K562 (cell line): ENCODE measurements around the gene C2CD2L. TPM values are rescaled to one million over a fixed set of nuclear protein-coding genes. Genes with fewer than 3 reads are reported as not detected.

Source experiments
- ATAC-seq: fragments of 200-7000 bp; cut with Tn5 transposase; 3 replicates; pipeline ENCODE4 v1.9.1; 2020; ENCODE audit warnings: moderate library complexity
- BruUV-seq: library from RNA; stranded (reverse); fragments of 400-500 nt; replicated peaks from 2 replicates; lab custom pipeline; 2021; lab: Mats Ljungman, UMichigan
- CTCF ChIA-PET: fragments of 300-600 bp; formaldehyde crosslinking; extraction: SDS; loops from one replicate; lab custom pipeline; 2021; ENCODE audit warnings: low intra/inter-chr PET ratio; lab: Yijun Ruan, JAX
- POLR2A ChIA-PET: fragments of 300-600, 350-650 bp; sonication (Branson Sonifier 250); formaldehyde crosslinking; extraction: SDS; loops from one replicate; lab custom pipeline; 2021; ENCODE audit warnings: antibody characterized with exemption, inconsistent platforms; lab: Yijun Ruan, JAX
- DNase-seq, 4 experiments: peaks; one replicate each; pipeline versions ENCODE4 v3.0.0 to v3.0.0-alpha.2; 2011 to 2018; ENCODE audit warnings: low spot score in 3 of 4, mixed read lengths in 3 of 4; ENCODE audit errors: extremely low read depth in 1 of 4
- FAIRE-seq: peaks from 2 replicates; lab custom pipeline; 2011; peaks lifted over from hg19 to GRCh38; lab: Jason Lieb, UNC
- H2AFZ ChIP-seq: 2 replicates; pipeline ENCODE4 v1.6.0; 2011; ENCODE audit warnings: low read depth, low read length, control low read depth, inconsistent platforms
- H3K27ac ChIP-seq: fragments of 200-600 bp; 3 replicates; pipeline ENCODE4 v1.8.0; 2011; ENCODE audit warnings: low read depth, mild to moderate bottlenecking, control low read depth, inconsistent platforms, low read length, moderate library complexity, mixed read lengths; ENCODE audit errors: extremely low read depth
- H3K27me3 ChIP-seq, 2 experiments: fragments of 300-600 bp in 1 of 2; 2 replicates in 1 of 2; 3 replicates in 1 of 2; pipeline versions ENCODE4 v1.6.0 to v1.8.0; 2011; ENCODE audit warnings: inconsistent platforms in 2 of 2, low read length in 2 of 2, mild to moderate bottlenecking in 1 of 2, mixed read lengths in 1 of 2, moderate library complexity in 1 of 2; ENCODE audit not compliant: control insufficient read depth in 2 of 2, insufficient read depth in 2 of 2
- H3K36me3 ChIP-seq: fragments of 300-600 bp; 3 replicates; pipeline ENCODE4 v1.8.0; 2011; ENCODE audit warnings: mild to moderate bottlenecking, low read length, inconsistent platforms; ENCODE audit not compliant: control insufficient read depth, insufficient read depth
- H3K4me1 ChIP-seq, 2 experiments: fragments of 200-600 bp in 1 of 2; replicated peaks in 1 of 2; 2 replicates in 1 of 2; 3 replicates in 1 of 2; pipeline versions ENCODE4 v1.5.1 to v1.8.0; 2011; ENCODE audit warnings: inconsistent platforms in 2 of 2, low read length in 2 of 2, mild to moderate bottlenecking in 1 of 2, mixed read lengths in 1 of 2, moderate library complexity in 1 of 2; ENCODE audit not compliant: control insufficient read depth in 2 of 2, insufficient read depth in 2 of 2
- H3K4me2 ChIP-seq: 2 replicates; pipeline ENCODE4 v1.6.1; 2011; ENCODE audit warnings: low read length, control low read depth, inconsistent platforms, mixed read lengths; ENCODE audit not compliant: insufficient read depth
- H3K4me3 ChIP-seq: fragments of 200-600 bp; sonication (generic), shearing (Covaris generic); 2 replicates; pipeline ENCODE4 v1.5.1; 2016; ENCODE audit warnings: control low read depth, inconsistent platforms
- H3K79me2 ChIP-seq: fragments of 200-600 bp; 3 replicates; pipeline ENCODE4 v1.8.0; 2011; ENCODE audit warnings: low read length, inconsistent platforms; ENCODE audit not compliant: control insufficient read depth, insufficient read depth
- H3K9ac ChIP-seq, 2 experiments: 2 replicates each; pipeline versions ENCODE4 v1.6.0 to v1.6.1; 2011; ENCODE audit warnings: low read depth in 2 of 2, low read length in 2 of 2, control low read depth in 1 of 2, inconsistent platforms in 1 of 2, mild to moderate bottlenecking in 1 of 2, mixed read lengths in 1 of 2; ENCODE audit not compliant: insufficient read depth in 1 of 2
- H3K9me1 ChIP-seq: one replicate; pipeline ENCODE4 v1.6.0; 2011; ENCODE audit warnings: inconsistent platforms, mild to moderate bottlenecking, low read length, moderate library complexity; ENCODE audit not compliant: control insufficient read depth, insufficient read depth
- H3K9me3 ChIP-seq: replicated peaks from 2 replicates; pipeline ENCODE4 v1.5.1; 2011; ENCODE audit warnings: low read depth, low read length, inconsistent platforms; ENCODE audit not compliant: control insufficient read depth, insufficient read depth
- H4K20me1 ChIP-seq: replicated peaks from 2 replicates; pipeline ENCODE4 v1.6.1; 2011; ENCODE audit warnings: low read length, inconsistent platforms, mixed read lengths; ENCODE audit not compliant: control insufficient read depth, insufficient read depth
- CREB3L1 ChIP-seq: fragments of 450-650 bp; IDR thresholded peaks from 2 replicates; pipeline ENCODE4 v1.6.1; 2014; ENCODE audit warnings: low read depth, mild to moderate bottlenecking, moderate library complexity, borderline replicate concordance
- FIP1L1 ChIP-seq: fragments of 200-400 bp; formaldehyde crosslinking; IDR thresholded peaks from 2 replicates; pipeline ENCODE4 v1.6.1; 2018; ENCODE audit warnings: mild to moderate bottlenecking, low read depth, low read length; ENCODE audit not compliant: poor library complexity, severe bottlenecking
- KLF16 ChIP-seq: IDR thresholded peaks from 2 replicates; pipeline ENCODE4 v1.6.1; 2016; ENCODE audit warnings: antibody characterized with exemption
- PHF21A ChIP-seq: fragments of 450-650 bp; IDR thresholded peaks from 2 replicates; pipeline ENCODE4 v1.6.1; 2017; ENCODE audit warnings: low read depth, borderline replicate concordance
- SP1 ChIP-seq: sonication (generic); formaldehyde crosslinking; IDR thresholded peaks from 2 replicates; pipeline ENCODE4 v1.8.1; 2022; ENCODE audit warnings: mild to moderate bottlenecking, missing genetic modification reagents
- TAF1 ChIP-seq: IDR thresholded peaks from 2 replicates; pipeline ENCODE4 v1.6.1; 2011; ENCODE audit warnings: mild to moderate bottlenecking, low read length, moderate library complexity; ENCODE audit not compliant: insufficient read depth, control insufficient read depth, severe bottlenecking; ENCODE audit errors: extremely low read depth
- TFAM ChIP-seq: fragments of 250-450 bp; sonication (Bioruptor Pico); conservative IDR thresholded peaks from 2 replicates; pipeline ENCODE4 v1.5.0; 2021; ENCODE audit warnings: mild to moderate bottlenecking, moderate library complexity
- WHSC1 ChIP-seq: IDR thresholded peaks from one replicate; pipeline ENCODE4 v1.6.1; 2012; ENCODE audit warnings: low read length, control low read depth, inconsistent platforms
- ZNF224 ChIP-seq: sonication (generic); formaldehyde crosslinking; IDR thresholded peaks from 2 replicates; pipeline ENCODE4 v1.8.0; 2022; ENCODE audit warnings: mild to moderate bottlenecking, missing genetic modification reagents
- WGBS: fragments of 100-300 bp; shearing (Covaris generic); methylation state at CpG from one replicate; pipeline ENCODE4 v1.1.6; 2016; ENCODE audit warnings: low coverage, mixed read lengths; ENCODE audit not compliant: insufficient coverage; ENCODE audit errors: missing lambda C conversion rate; 5-methylcytosine and 5-hydroxymethylcytosine counted together
- in situ Hi-C: fragments of 300-500 bp; cut with MboI; formaldehyde crosslinking; loops from 4 replicates; pipeline ENCODE4 v1.15.0; 2018; ENCODE audit warnings: inconsistent platforms, mixed read lengths
- intact Hi-C: fragments of 100-400 bp; cut with micrococcal nuclease; formaldehyde crosslinking; loops from 2 replicates; pipeline ENCODE4 v1.14.2; 2022
- polyA plus RNA-seq, 8 experiments: library from polyadenylated mRNA; depleted of rRNA in 4 of 8; stranded (reverse) in 5 of 8; unstranded in 3 of 8; fragments of >200 nt; fragmentation: Nextera tagmentation in 2 of 8; fragmentation: Illumina TruSeq in 1 of 8; extraction: Ambion mirVana in 2 of 8; extraction: Trizol in 1 of 8; gene quantifications; 2 replicates each; pipeline versions ENCODE4 v1.2.1 to v1.2.3, GENCODE V29; 2011 to 2014; ENCODE audit warnings: inconsistent platforms in 1 of 8, missing spikeins in 1 of 8
- total RNA-seq, 7 experiments: library from RNA; depleted of rRNA in 6 of 7; stranded (reverse); fragments of >200 nt in 6 of 7; fragmentation: Illumina TruSeq in 2 of 7; extraction: Trizol in 2 of 7; gene quantifications; 2 replicates each; pipeline versions ENCODE4 v1.2.1 to v1.2.3, GENCODE V29; 2011 to 2021; ENCODE audit warnings: low replicate concordance in 1 of 7

C2CD2L gene
- total and polyA plus RNA-seq, 9 of the 15 experiments (the other 6 are each of a cell fraction or from before 2014, with no cell fraction given): 0.66 to 41.2 (median 14.8) TPM

- intact Hi-C loops: no loop called here
- FAIRE-seq: no peak
- no CpG with 5 or more reads among the region's 3 CpGs for WGBS
- Histone ChIP-seq H3K27ac (no peak overlapping the region), H3K79me2 (peaks cover 43% of the 10 kb centered on the region), H2AFZ (no peak overlapping the region), H4K20me1 (no peaks in the 10 kb centered on the region), H3K36me3 (peaks cover 17% of the 10 kb centered on the region), H3K4me2 (no peak overlapping the region), H3K9ac (no peak overlapping the region), H3K27me3 (no peaks in the 10 kb centered on the region)
- ATAC-seq: no peak
- BruUV-seq: no TSS peak
- no peak for DNase-seq
- POLR2A ChIA-PET: interaction anchor here (0.7 to 1.1 kb wide), 2 partner anchors 18 to 34 kb away, joined by 3 read pairs; a partner anchor contains a TSS
- TF ChIP-seq SP1 (CRISPR knock-in tag) (no peak), TFAM (CRISPR knock-in tag) (no peak), CREB3L1 (no peak), FIP1L1 (no peak), KLF16 (no peak), WHSC1 (no peak), TAF1 (no peak), ZNF224 (no peak), PHF21A (no peak)
- TF ChIP-seq, all 486 proteins: peak for 0
- Histone ChIP-seq H3K4me1 (peaks cover 24 to 26% of the 10 kb centered on the region in 2 experiments), H3K9me3 (no peaks in the 10 kb centered on the region), H3K4me3 (no peak overlapping the region), H3K9me1 (no peaks in the 10 kb centered on the region)
- in situ Hi-C loops: no loop called here
- CTCF ChIA-PET: interaction anchor here (1.1 kb wide), 1 partner anchor 26 kb away, joined by 3 read pairs; no protein-coding TSS in a partner anchor
Observed at GRCh38 chr11:119061256-119061655, 45.9 kb upstream of the C2CD2L start.
